PC-9 (cell line): ENCODE results near the gene CELF4. TPM values are rescaled to one million over a fixed set of nuclear protein-coding genes. Genes with fewer than 3 reads are reported as not detected.

Experiments used
- BruUV-seq: library from RNA; stranded (reverse); fragments of 400-500 nt; replicated peaks from 2 replicates; lab custom pipeline; 2021; lab: Mats Ljungman, UMichigan
- CTCF ChIA-PET: fragments of 300-600 bp; sonication (Branson Sonifier 250); formaldehyde crosslinking; loops from one replicate; lab custom pipeline; 2022; ENCODE audit warnings: antibody characterized with exemption; lab: Charles Lee
- POLR2A ChIA-PET: fragments of 300-600 bp; sonication (Branson Sonifier 250); formaldehyde crosslinking; loops from one replicate; lab custom pipeline; 2022; ENCODE audit warnings: antibody characterized with exemption; ENCODE audit not compliant: unreplicated experiment; lab: Charles Lee
- DNase-seq, 2 experiments: peaks; one replicate each; pipeline versions ENCODE4 v3.0.0 to v3.0.0-alpha.2; 2015 to 2022; ENCODE audit warnings: mixed read lengths in 1 of 2
- H2AFZ ChIP-seq: fragments of 200-600 bp; sonication (generic); 2 replicates; pipeline ENCODE4 v1.8.1; 2017; ENCODE audit warnings: antibody characterized with exemption
- H3F3A ChIP-seq: fragments of 200-600 bp; sonication (generic); 2 replicates; pipeline ENCODE4 v1.8.1; 2017; ENCODE audit warnings: antibody characterized with exemption, mild to moderate bottlenecking, low read depth; ENCODE audit not compliant: insufficient read depth
- H3K27ac ChIP-seq: fragments of 200-600 bp; sonication (generic); 2 replicates; pipeline ENCODE4 v1.6.1; 2016; ENCODE audit warnings: mixed run types
- H3K27me3 ChIP-seq: fragments of 200-600 bp; sonication (generic); 2 replicates; pipeline ENCODE4 v1.6.1; 2016; ENCODE audit warnings: low read depth, mixed run types; ENCODE audit not compliant: insufficient read depth
- H3K36me3 ChIP-seq: fragments of 200-600 bp; sonication (generic); 2 replicates; pipeline ENCODE4 v1.6.1; 2016; ENCODE audit warnings: low read depth, mixed run types
- H3K4me1 ChIP-seq: fragments of 200-600 bp; sonication (generic); replicated peaks from 2 replicates; pipeline ENCODE4 v1.6.1; 2016; ENCODE audit warnings: mixed run types; ENCODE audit not compliant: insufficient read depth
- H3K4me2 ChIP-seq: fragments of 200-600 bp; sonication (generic); 2 replicates; pipeline ENCODE4 v1.6.1; 2017; ENCODE audit warnings: mixed run types
- H3K4me3 ChIP-seq: fragments of 200-600 bp; sonication (generic); 2 replicates; pipeline ENCODE4 v1.6.1; 2016; ENCODE audit warnings: mixed run types
- H3K79me2 ChIP-seq: fragments of 200-600 bp; sonication (generic); 2 replicates; pipeline ENCODE4 v1.6.1; 2017; ENCODE audit warnings: low read depth, mixed run types
- H3K9me2 ChIP-seq: fragments of 200-600 bp; sonication (generic); 2 replicates; pipeline ENCODE4 v1.8.1; 2017; ENCODE audit warnings: mild to moderate bottlenecking; ENCODE audit not compliant: insufficient read depth
- H3K9me3 ChIP-seq: fragments of 200-600 bp; sonication (generic); 2 replicates; pipeline ENCODE4 v1.8.1; 2016; ENCODE audit warnings: low read depth; ENCODE audit not compliant: insufficient read depth
- H4K20me1 ChIP-seq: fragments of 200-600 bp; sonication (generic); 2 replicates; pipeline ENCODE4 v1.8.1; 2017; ENCODE audit not compliant: insufficient read depth
- EZH2 ChIP-seq: fragments of 200-600 bp; sonication (generic); IDR thresholded peaks from 2 replicates; pipeline ENCODE4 v1.8.0; 2017; ENCODE audit warnings: antibody characterized with exemption, low read depth
- intact Hi-C: fragments of 100-400 bp; cut with micrococcal nuclease; formaldehyde crosslinking; loops from one replicate; pipeline ENCODE4 v1.10.0; 2022; ENCODE audit not compliant: unreplicated experiment
- total RNA-seq: library from RNA; stranded (reverse); gene quantifications from 2 replicates; pipeline ENCODE4 v1.2.3, GENCODE V29; 2021
- TF ChIP-seq, protein P1 (sequence below): fragments of 200-600 bp; sonication (generic); conservative IDR thresholded peaks from 2 replicates; pipeline ENCODE4 v1.6.1; 2017; ENCODE audit warnings: mixed run types, antibody characterized with exemption, mild to moderate bottlenecking, moderate library complexity

The CELF4 gene
- total RNA-seq, 1 experiment from 2014 or later = 1.2 TPM

DNA sequence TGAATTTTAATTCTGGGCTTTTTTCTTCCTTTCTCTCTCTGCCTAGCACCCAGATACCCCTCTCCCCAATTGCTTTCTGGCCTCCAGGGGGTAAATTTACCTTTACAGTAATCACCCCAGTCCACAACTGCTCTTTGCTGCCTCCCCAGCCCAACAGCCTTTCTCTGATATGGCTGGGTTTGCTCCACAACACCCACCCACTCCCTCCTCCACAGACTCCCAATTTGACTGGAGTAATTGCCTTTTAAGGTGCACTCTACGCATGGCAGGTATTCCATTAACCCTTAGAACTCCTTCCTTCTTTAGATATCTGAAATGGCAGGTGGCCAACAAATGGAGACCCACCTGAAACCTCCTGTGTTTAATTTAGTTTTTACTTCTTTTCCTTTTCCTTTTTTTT lies 3.6 kb downstream of the CELF4 start:
- intact Hi-C loops = no loop called here
- H3K27me3 ChIP-seq = peaks cover 14% of the 10 kb centered on the region; the same call in 1 of the 2 replicates
- no peaks in the 10 kb centered on the region for H3K9me3 ChIP-seq
- no peak overlapping the region for H2AFZ ChIP-seq
- no peak overlapping the region for H3K4me2 ChIP-seq
- BruUV-seq = no TSS peak
- CTCF ChIA-PET = no interaction called here
- no peaks in the 10 kb centered on the region for H3K79me2 ChIP-seq
- no peaks in the 10 kb centered on the region for H4K20me1 ChIP-seq
- POLR2A ChIA-PET = no interaction called here
- no peak for TF ChIP-seq EZH2
- TF ChIP-seq, protein P1, sequence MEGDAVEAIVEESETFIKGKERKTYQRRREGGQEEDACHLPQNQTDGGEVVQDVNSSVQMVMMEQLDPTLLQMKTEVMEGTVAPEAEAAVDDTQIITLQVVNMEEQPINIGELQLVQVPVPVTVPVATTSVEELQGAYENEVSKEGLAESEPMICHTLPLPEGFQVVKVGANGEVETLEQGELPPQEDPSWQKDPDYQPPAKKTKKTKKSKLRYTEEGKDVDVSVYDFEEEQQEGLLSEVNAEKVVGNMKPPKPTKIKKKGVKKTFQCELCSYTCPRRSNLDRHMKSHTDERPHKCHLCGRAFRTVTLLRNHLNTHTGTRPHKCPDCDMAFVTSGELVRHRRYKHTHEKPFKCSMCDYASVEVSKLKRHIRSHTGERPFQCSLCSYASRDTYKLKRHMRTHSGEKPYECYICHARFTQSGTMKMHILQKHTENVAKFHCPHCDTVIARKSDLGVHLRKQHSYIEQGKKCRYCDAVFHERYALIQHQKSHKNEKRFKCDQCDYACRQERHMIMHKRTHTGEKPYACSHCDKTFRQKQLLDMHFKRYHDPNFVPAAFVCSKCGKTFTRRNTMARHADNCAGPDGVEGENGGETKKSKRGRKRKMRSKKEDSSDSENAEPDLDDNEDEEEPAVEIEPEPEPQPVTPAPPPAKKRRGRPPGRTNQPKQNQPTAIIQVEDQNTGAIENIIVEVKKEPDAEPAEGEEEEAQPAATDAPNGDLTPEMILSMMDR = no peak
- H3K4me1 ChIP-seq = no peaks in the 10 kb centered on the region
- no peaks in the 10 kb centered on the region for H3K9me2 ChIP-seq
- no peaks in the 10 kb centered on the region for H3K36me3 ChIP-seq
- H3K27ac ChIP-seq = no peak overlapping the region
- no peak overlapping the region for H3K4me3 ChIP-seq
- no peaks in the 10 kb centered on the region for H3F3A ChIP-seq
- no peak for DNase-seq

- no peak overlapping the region for H3K4me2 ChIP-seq
- H3K27me3 ChIP-seq = peaks cover 15% of the 10 kb centered on the region; the same call in 1 of the 2 replicates
- no peak overlapping the region for H3K27ac ChIP-seq
- no peak overlapping the region for H2AFZ ChIP-seq
- no TSS peak for BruUV-seq
- no peak overlapping the region for H3K4me3 ChIP-seq
- intact Hi-C loops = no loop called here
- H3K36me3 ChIP-seq = no peaks in the 10 kb centered on the region
- no peaks in the 10 kb centered on the region for H3K9me2 ChIP-seq
- no peaks in the 10 kb centered on the region for H3K79me2 ChIP-seq
- ChIA-PET CTCF (no interaction called here), POLR2A (no interaction called here)
- no peaks in the 10 kb centered on the region for H3K9me3 ChIP-seq
- no peak for TF ChIP-seq EZH2
- TF ChIP-seq, protein P1 = no peak
- H4K20me1 ChIP-seq = no peaks in the 10 kb centered on the region
- DNase-seq = no peak
- no peaks in the 10 kb centered on the region for H3K4me1 ChIP-seq
- no peaks in the 10 kb centered on the region for H3F3A ChIP-seq
Measured at GRCh38 chr18:37560003-37560402, 5.6 kb downstream of the CELF4 start.

DNA sequence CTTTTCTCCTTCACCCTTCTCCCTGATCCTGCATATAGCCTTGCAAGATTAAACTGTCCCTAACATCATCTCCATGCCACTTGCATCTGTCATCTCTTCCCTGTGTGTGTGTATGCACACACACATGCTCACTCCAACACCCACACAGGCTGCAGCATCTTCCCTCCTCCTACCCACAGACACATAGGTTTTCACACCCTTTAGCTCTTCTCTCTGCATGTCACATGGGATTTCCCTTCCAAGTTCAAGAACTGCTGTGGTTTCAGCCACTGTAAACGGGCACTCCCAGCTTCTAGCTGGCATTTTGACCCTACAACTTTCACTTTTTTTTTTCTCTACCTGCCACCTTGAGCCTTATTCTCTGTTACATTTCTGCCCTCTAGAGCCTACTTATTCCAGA lies 6.4 kb downstream of the CELF4 start:
- no peaks in the 10 kb centered on the region for H4K20me1 ChIP-seq
- CTCF ChIA-PET = no interaction called here

More for the DNA sequence above, 6.4 kb downstream of the CELF4 start:
- DNase-seq = no peak
- intact Hi-C loops = no loop called here
- Histone ChIP-seq H3K27me3 (peaks cover 21% of the 10 kb centered on the region; the same call in 1 of the 2 replicates), H3F3A (no peaks in the 10 kb centered on the region), H3K4me1 (no peaks in the 10 kb centered on the region), H3K27ac (no peak overlapping the region), H3K9me2 (no peaks in the 10 kb centered on the region), H3K79me2 (no peaks in the 10 kb centered on the region), H3K4me2 (no peak overlapping the region), H3K36me3 (no peaks in the 10 kb centered on the region), H3K4me3 (no peak overlapping the region), H3K9me3 (no peaks in the 10 kb centered on the region), H2AFZ (no peak overlapping the region)
- no TSS peak for BruUV-seq
- POLR2A ChIA-PET = no interaction called here
- TF ChIP-seq EZH2 = no peak
- TF ChIP-seq, protein P1 = no peak
